ENCODE data around the gene PHF2.

- TF ChIP-seq EZH2phosphoT487 (IDR thresholded peaks at IDR 0.05; ENCODE audit: borderline replicate concordance, low read depth): no peak
- no peak for TF ChIP-seq CTCF (IDR thresholded peaks at IDR 0.05)
- TF ChIP-seq GABPA (IDR thresholded peaks at IDR 0.05; ENCODE audit: low read depth): no peak
- TF ChIP-seq YY1 (IDR thresholded peaks at IDR 0.05; ENCODE audit: low read depth): no peak
- no peak for TF ChIP-seq RAD21 (IDR thresholded peaks at IDR 0.05; ENCODE audit: low read length)
- no peak for TF ChIP-seq PBX3 (IDR thresholded peaks at IDR 0.05)
- no peak for TF ChIP-seq POLR2AphosphoS5 (IDR thresholded peaks at IDR 0.05; ENCODE audit: low read depth, low read length)
Measured at GRCh38 chr9:93659837-93660177, 83.4 kb downstream of the PHF2 start.

Data from SK-N-SH (cell line).